HepG2 (cell line): ENCODE results near the gene HSD3B7. TPM values are rescaled to one million over a fixed set of nuclear protein-coding genes. Genes with fewer than 3 reads are reported as not detected.

Source experiments
- ETV5 ChIP-seq: IDR thresholded peaks from 2 replicates; pipeline ENCODE4 v1.6.1; 2018; ENCODE audit warnings: missing biosample characterization, missing genetic modification reagents, inconsistent platforms, borderline replicate concordance
- GMEB2 ChIP-seq: IDR thresholded peaks from 2 replicates; pipeline ENCODE4 v1.6.1; 2016; ENCODE audit warnings: missing biosample characterization, missing genetic modification reagents, low read depth
- HMGXB4 ChIP-seq, 2 experiments: sonication (generic) in 1 of 2; formaldehyde crosslinking in 1 of 2; IDR thresholded peaks; 2 replicates each; pipeline versions ENCODE4 v1.4.0 to v1.6.1; 2018 to 2020; ENCODE audit warnings: missing genetic modification reagents in 2 of 2, borderline replicate concordance in 1 of 2, low read depth in 1 of 2, mild to moderate bottlenecking in 1 of 2, missing biosample characterization in 1 of 2
- LBX2 ChIP-seq: sonication (generic); formaldehyde crosslinking; IDR thresholded peaks from 2 replicates; pipeline ENCODE4 v1.5.0; 2020; ENCODE audit warnings: missing genetic modification reagents, mild to moderate bottlenecking, borderline replicate concordance
- MATR3 ChIP-seq: sonication (generic); formaldehyde crosslinking; IDR thresholded peaks from 2 replicates; pipeline ENCODE4 v1.4.0; 2020; ENCODE audit warnings: missing genetic modification reagents
- MLLT10 ChIP-seq: sonication (generic); formaldehyde crosslinking; IDR thresholded peaks from 2 replicates; pipeline ENCODE4 v1.4.0; 2020; ENCODE audit warnings: missing genetic modification reagents
- SAP130 ChIP-seq: IDR thresholded peaks from 2 replicates; pipeline ENCODE4 v1.6.1; 2016; ENCODE audit warnings: low read depth
- TBX2 ChIP-seq: sonication (generic); formaldehyde crosslinking; IDR thresholded peaks from 2 replicates; pipeline ENCODE4 v1.5.0; 2020; ENCODE audit warnings: missing genetic modification reagents, mild to moderate bottlenecking, borderline replicate concordance
- TOE1 ChIP-seq: sonication (generic); formaldehyde crosslinking; IDR thresholded peaks from 2 replicates; pipeline ENCODE4 v1.4.0; 2020; ENCODE audit warnings: mild to moderate bottlenecking, missing genetic modification reagents
- ZGPAT ChIP-seq: IDR thresholded peaks from 2 replicates; pipeline ENCODE4 v1.6.1; 2016; ENCODE audit warnings: mild to moderate bottlenecking
- ZNF264 ChIP-seq: sonication (generic); formaldehyde crosslinking; IDR thresholded peaks from 2 replicates; pipeline ENCODE4 v1.4.0; 2020; ENCODE audit warnings: missing genetic modification reagents
- ZNF329 ChIP-seq: sonication (generic); formaldehyde crosslinking; IDR thresholded peaks from 2 replicates; pipeline ENCODE4 v1.9.0; 2021; ENCODE audit warnings: low read depth, mild to moderate bottlenecking, missing genetic modification reagents
- ZNF609 ChIP-seq: sonication (generic); formaldehyde crosslinking; IDR thresholded peaks from 2 replicates; pipeline ENCODE4 v1.4.0; 2020; ENCODE audit warnings: mild to moderate bottlenecking, missing genetic modification reagents, borderline replicate concordance
- ZNF644 ChIP-seq: IDR thresholded peaks from 2 replicates; pipeline ENCODE4 v1.6.1; 2016; ENCODE audit warnings: low read depth
- ZNF776 ChIP-seq: sonication (generic); formaldehyde crosslinking; IDR thresholded peaks from 2 replicates; pipeline ENCODE4 v1.4.0; 2020; ENCODE audit warnings: mild to moderate bottlenecking, missing genetic modification reagents
- ZNF782 ChIP-seq: sonication (generic); formaldehyde crosslinking; IDR thresholded peaks from 2 replicates; pipeline ENCODE4 v1.4.0; 2020; ENCODE audit warnings: missing genetic modification reagents, mild to moderate bottlenecking, borderline replicate concordance
- ZSCAN22 ChIP-seq: sonication (generic); formaldehyde crosslinking; IDR thresholded peaks from 2 replicates; pipeline ENCODE4 v1.4.0; 2020; ENCODE audit warnings: mild to moderate bottlenecking, missing genetic modification reagents
- ZZZ3 ChIP-seq: sonication (generic); formaldehyde crosslinking; IDR thresholded peaks from 2 replicates; pipeline ENCODE4 v1.4.0; 2020; ENCODE audit warnings: missing genetic modification reagents, mild to moderate bottlenecking, borderline replicate concordance
- polyA plus RNA-seq, 8 experiments: library from polyadenylated mRNA; depleted of rRNA in 3 of 8; stranded (reverse) in 7 of 8; unstranded in 1 of 8; fragments of >200 nt; fragmentation: Illumina TruSeq in 4 of 8; extraction: Trizol in 4 of 8; gene quantifications; 2 replicates each; pipeline versions ENCODE4 v1.2.1 to v1.2.3, GENCODE V29; 2011 to 2016; ENCODE audit warnings: low read depth in 4 of 8, missing spikeins in 1 of 8, mixed read lengths in 1 of 8; ENCODE audit not compliant: insufficient read depth in 1 of 8
- total RNA-seq, 5 experiments: library from RNA; depleted of rRNA; stranded (reverse); fragments of >200 nt; fragmentation: Illumina TruSeq; extraction: Trizol; gene quantifications; 2 replicates each; pipeline ENCODE4 v1.2.3, GENCODE V29; 2016; ENCODE audit warnings: low read depth in 1 of 5

The HSD3B7 gene
- total and polyA plus RNA-seq, 2 of the 13 experiments (the other 11 are each of a cell fraction or from before 2014, with no cell fraction given) = 32.9 to 69.7 TPM

GRCh38 chr16:31002250-31002700 is 17.3 kb downstream of the HSD3B7 start (continued):
- TF ChIP-seq ZNF609 (CRISPR knock-in tag) (no peak), MATR3 (peak; percentile 68; the same call in 1 of the 2 replicates), MLLT10 (CRISPR knock-in tag) (no peak), ZNF782 (CRISPR knock-in tag) (no peak), ZZZ3 (CRISPR knock-in tag) (0 out of 2 replicates have a peak, but pooled peaks have one; percentile 6), ZSCAN22 (CRISPR knock-in tag) (0 out of 2 replicates have a peak, but pooled peaks have one; percentile 12), TOE1 (CRISPR knock-in tag) (no peak), ZGPAT (CRISPR knock-in tag) (0 out of 2 replicates have a peak, but pooled peaks have one; percentile 11), ZNF776 (0 out of 2 replicates have a peak, but pooled peaks have one; percentile 8), ZNF264 (CRISPR knock-in tag) (no peak), TBX2 (CRISPR knock-in tag) (peak; percentile 3; the same call in 1 of the 2 replicates), ETV5 (CRISPR knock-in tag) (0 out of 2 replicates have a peak, but pooled peaks have one; percentile 5), HMGXB4 (CRISPR knock-in tag; IDR thresholded peaks at IDR 0.05; ENCODE audit: borderline replicate concordance in 1 of 2, low read depth in 1 of 2) (no peak), GMEB2 (CRISPR knock-in tag) (no peak), LBX2 (CRISPR knock-in tag) (0 out of 2 replicates have a peak, but pooled peaks have one; percentile 16), ZNF329 (CRISPR knock-in tag) (no peak), ZNF644 (CRISPR knock-in tag) (0 out of 2 replicates have a peak, but pooled peaks have one; percentile 4), SAP130 (CRISPR knock-in tag) (no peak; the same call in 1 of the 2 replicates)
